ENCODE measurements around the gene SMDT1.

Gene SMDT1

GRCh38 chr22:42052765-42053164, 26.7 kb upstream of the SMDT1 start:
- DNase-seq (ENCODE audit: low read depth) = no peak
- TF ChIP-seq, protein P1, sequence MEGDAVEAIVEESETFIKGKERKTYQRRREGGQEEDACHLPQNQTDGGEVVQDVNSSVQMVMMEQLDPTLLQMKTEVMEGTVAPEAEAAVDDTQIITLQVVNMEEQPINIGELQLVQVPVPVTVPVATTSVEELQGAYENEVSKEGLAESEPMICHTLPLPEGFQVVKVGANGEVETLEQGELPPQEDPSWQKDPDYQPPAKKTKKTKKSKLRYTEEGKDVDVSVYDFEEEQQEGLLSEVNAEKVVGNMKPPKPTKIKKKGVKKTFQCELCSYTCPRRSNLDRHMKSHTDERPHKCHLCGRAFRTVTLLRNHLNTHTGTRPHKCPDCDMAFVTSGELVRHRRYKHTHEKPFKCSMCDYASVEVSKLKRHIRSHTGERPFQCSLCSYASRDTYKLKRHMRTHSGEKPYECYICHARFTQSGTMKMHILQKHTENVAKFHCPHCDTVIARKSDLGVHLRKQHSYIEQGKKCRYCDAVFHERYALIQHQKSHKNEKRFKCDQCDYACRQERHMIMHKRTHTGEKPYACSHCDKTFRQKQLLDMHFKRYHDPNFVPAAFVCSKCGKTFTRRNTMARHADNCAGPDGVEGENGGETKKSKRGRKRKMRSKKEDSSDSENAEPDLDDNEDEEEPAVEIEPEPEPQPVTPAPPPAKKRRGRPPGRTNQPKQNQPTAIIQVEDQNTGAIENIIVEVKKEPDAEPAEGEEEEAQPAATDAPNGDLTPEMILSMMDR (conservative IDR thresholded peaks at IDR 0.05; ENCODE audit: low read depth, low read length) = no peak
- no peak overlapping the region for H3K4me3 ChIP-seq (ENCODE audit: low read length)

- no peak for DNase-seq (ENCODE audit: low read depth)
- TF ChIP-seq, protein P1 (conservative IDR thresholded peaks at IDR 0.05; ENCODE audit: low read depth, low read length) = no peak
- H3K4me3 ChIP-seq (ENCODE audit: low read length) = no peak overlapping the region
Observed at GRCh38 chr22:42056757-42057511, 22.6 kb upstream of the SMDT1 start.

- no peak for DNase-seq (ENCODE audit: low read depth)
- H3K4me3 ChIP-seq (ENCODE audit: low read length) = no peak overlapping the region
- TF ChIP-seq, protein P1 (conservative IDR thresholded peaks at IDR 0.05; ENCODE audit: low read depth, low read length) = no peak
Observed at GRCh38 chr22:42060489-42060888, 19.0 kb upstream of the SMDT1 start.

- no peak for DNase-seq (ENCODE audit: low read depth)
- no peak overlapping the region for H3K4me3 ChIP-seq (ENCODE audit: low read length)
- TF ChIP-seq, protein P1 (conservative IDR thresholded peaks at IDR 0.05; ENCODE audit: low read depth, low read length) = no peak
Observed at GRCh38 chr22:42061041-42061440, 18.5 kb upstream of the SMDT1 start.

DNA sequence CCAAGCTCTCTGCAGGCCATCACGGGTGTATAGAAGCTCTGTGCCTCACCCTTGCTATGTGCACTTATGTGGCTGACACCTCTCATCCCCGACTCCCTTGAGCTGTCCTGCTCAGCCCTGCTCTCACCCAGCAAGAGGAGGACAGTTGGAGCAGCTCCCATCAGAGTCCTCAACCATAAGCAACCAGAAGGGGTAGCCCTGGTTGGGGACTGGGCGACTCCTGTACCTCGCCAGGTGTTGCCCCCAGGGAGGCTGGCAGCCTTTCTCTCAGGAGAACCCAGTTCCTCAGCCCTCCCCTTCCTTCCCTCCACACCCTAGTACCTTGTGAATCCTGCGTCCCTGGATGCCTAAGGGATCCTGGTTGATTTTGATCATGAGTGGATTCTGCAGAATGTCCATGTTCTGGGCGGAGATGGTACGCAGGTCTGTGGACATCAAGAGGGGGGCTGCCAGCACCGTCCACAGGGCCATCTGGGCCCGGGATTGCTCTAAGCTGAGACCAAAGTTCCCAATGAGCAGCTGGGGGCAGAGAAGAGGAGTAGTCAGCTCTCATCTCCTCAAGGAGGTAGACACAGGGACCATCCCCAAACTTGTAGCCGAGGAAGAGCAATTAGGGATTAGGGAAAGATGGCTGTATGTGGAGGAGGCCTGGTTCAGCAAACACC, 16.9 kb upstream of the SMDT1 start:
- no peak for DNase-seq (ENCODE audit: low read depth)
- H3K4me3 ChIP-seq (ENCODE audit: low read length) = no peak overlapping the region
- TF ChIP-seq, protein P1 (conservative IDR thresholded peaks at IDR 0.05; ENCODE audit: low read depth, low read length) = no peak

- TF ChIP-seq, protein P1 (conservative IDR thresholded peaks at IDR 0.05; ENCODE audit: low read depth, low read length) = no peak
- H3K4me3 ChIP-seq (ENCODE audit: low read length) = no peak overlapping the region
- DNase-seq (ENCODE audit: low read depth) = no peak
Observed at GRCh38 chr22:42064629-42065028, 14.9 kb upstream of the SMDT1 start.
